ENCODE data around the gene LIMK1.

GRCh38 chr7:74149071-74149470 lies 65.5 kb downstream of the LIMK1 start:
- TF ChIP-seq CTCF (IDR thresholded peaks at IDR 0.05) (no peak), POLR2A (IDR thresholded peaks at IDR 0.05) (no peak)
